HG03354 (cell line): ENCODE measurements around the gene ACOT13.
"Not testable (repeated sequence)": the region's sequence is repeated elsewhere in the genome, so short reads cannot be mapped to it uniquely, and the experiment has no call there.

Experiments
- ATAC-seq: cut with Tn5 transposase; IDR thresholded peaks from one replicate; pipeline ENCODE4 v1.9.1; 2021; ENCODE audit warnings: mild to moderate bottlenecking; ENCODE audit not compliant: unreplicated experiment, poor library complexity, severe bottlenecking

Gene ACOT13

DNA sequence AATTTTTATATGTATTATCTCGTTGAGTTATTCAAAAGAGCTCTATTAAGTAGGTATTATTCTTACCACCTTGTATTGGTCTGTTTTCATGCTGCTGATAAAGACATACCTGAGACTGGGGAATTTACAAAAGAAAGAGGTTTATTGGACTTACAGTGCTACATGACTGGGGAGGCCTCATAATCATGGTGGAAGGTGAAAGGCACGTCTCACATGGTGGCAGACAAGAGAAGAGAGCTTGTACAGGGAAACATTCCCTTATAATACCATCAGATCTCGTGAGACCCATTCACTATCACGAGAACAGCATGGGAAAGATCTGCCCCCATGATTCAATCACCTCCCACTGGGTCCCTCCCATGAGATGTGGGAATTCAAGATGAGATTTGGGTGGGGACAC lies 87.5 kb downstream of the ACOT13 start:
- ATAC-seq, result not testable (repeated sequence)
